HCT116 (cell line): ENCODE results near the gene KRTAP1-4. TPM values are rescaled to one million over a fixed set of nuclear protein-coding genes. Genes with fewer than 3 reads are reported as not detected.
"Not testable (repeated sequence)": the region's sequence is repeated elsewhere in the genome, so short reads cannot be mapped to it uniquely, and the experiment has no call there.

Experiments used
- ATAC-seq: fragments of 200-7000 bp; cut with Tn5 transposase; 2 replicates; pipeline ENCODE4 v1.9.1; 2020; ENCODE audit warnings: mild to moderate bottlenecking, moderate library complexity
- BruUV-seq: library from RNA; stranded (reverse); fragments of 400-500 nt; replicated peaks from 2 replicates; lab custom pipeline; 2021; lab: Mats Ljungman, UMichigan
- CTCF ChIA-PET: fragments of 300-600 bp; sonication (Branson Sonifier 250); formaldehyde crosslinking; loops from one replicate; lab custom pipeline; 2021; ENCODE audit warnings: antibody characterized with exemption; lab: Charles Lee
- POLR2A ChIA-PET: fragments of 300-600, 350-600 bp; sonication (Branson Sonifier 250); formaldehyde crosslinking; loops from one replicate; lab custom pipeline; 2021; ENCODE audit warnings: antibody characterized with exemption; lab: Charles Lee
- RAD21 ChIA-PET, 2 experiments: fragments of 300-600 bp; sonication (Branson Sonifier 250); formaldehyde crosslinking; loops; one replicate each; lab custom pipeline; 2023; ENCODE audit warnings: low total read pairs in 2 of 2; ENCODE audit not compliant: uncharacterized antibody in 2 of 2, unreplicated experiment in 2 of 2, low non-redundant PET in 1 of 2; lab: Charles Lee
- DNase-seq: peaks from one replicate; pipeline ENCODE4 v3.0.0-alpha.2; 2010; ENCODE audit warnings: low read depth, low spot score
- H2AFZ ChIP-seq: fragments of 200-600 bp; shearing (Covaris generic), sonication (generic); 2 replicates; pipeline ENCODE4 v1.6.1; 2017; ENCODE audit warnings: low read depth, mixed run types, mixed read lengths, antibody characterized with exemption, low read length; ENCODE audit not compliant: poor library complexity, severe bottlenecking
- H3K27ac ChIP-seq: 2 replicates; pipeline ENCODE4 v1.5.1; 2012; ENCODE audit warnings: low read depth, low read length
- H3K27me3 ChIP-seq: fragments of 200-600 bp; sonication (generic); 2 replicates; pipeline ENCODE4 v1.6.1; 2016; ENCODE audit warnings: mixed run types, low read length, mixed read lengths; ENCODE audit not compliant: insufficient read depth
- H3K36me3 ChIP-seq, 2 experiments: fragments of 200-500 bp in 1 of 2; fragments of 200-600 bp in 1 of 2; sonication (Bioruptor generic) in 1 of 2; sonication (generic) in 1 of 2; 2 replicates each; pipeline versions ENCODE4 v1.5.1 to v1.6.1; 2014 to 2016; ENCODE audit warnings: low read length in 2 of 2, inconsistent platforms in 1 of 2, mixed read lengths in 1 of 2, mixed run types in 1 of 2; ENCODE audit not compliant: insufficient read depth in 2 of 2, control insufficient read depth in 1 of 2
- H3K4me1 ChIP-seq, 2 experiments: fragments of 200-600 bp in 1 of 2; sonication (generic) in 1 of 2; 2 replicates each; pipeline versions ENCODE4 v1.5.1 to v1.6.1; 2012 to 2017; ENCODE audit warnings: low read length in 2 of 2, inconsistent platforms in 1 of 2, mild to moderate bottlenecking in 1 of 2, mixed read lengths in 1 of 2, mixed run types in 1 of 2, moderate library complexity in 1 of 2; ENCODE audit not compliant: insufficient read depth in 2 of 2, control insufficient read depth in 1 of 2
- H3K4me2 ChIP-seq: fragments of 200-600 bp; sonication (generic); 2 replicates; pipeline ENCODE4 v1.6.1; 2017; ENCODE audit warnings: mixed run types, low read length, mixed read lengths
- H3K4me3 ChIP-seq, 2 experiments: fragments of 200-600 bp in 1 of 2; sonication (generic) in 1 of 2; replicated peaks in 1 of 2; 2 replicates each; pipeline ENCODE4 v1.5.1; 2011 to 2016; ENCODE audit warnings: low read length in 2 of 2, control low read depth in 1 of 2, low read depth in 1 of 2, mild to moderate bottlenecking in 1 of 2, mixed read lengths in 1 of 2, mixed run types in 1 of 2
- H3K79me2 ChIP-seq: fragments of 200-600 bp; sonication (generic); 2 replicates; pipeline ENCODE4 v1.6.1; 2017; ENCODE audit warnings: mild to moderate bottlenecking, mixed run types, low read length, moderate library complexity, mixed read lengths; ENCODE audit not compliant: insufficient read depth
- H3K9ac ChIP-seq: fragments of 200-600 bp; sonication (generic); 2 replicates; pipeline ENCODE4 v1.6.1; 2016; ENCODE audit warnings: low read length, mixed read lengths
- H3K9me2 ChIP-seq: fragments of 200-600 bp; sonication (generic), shearing (Covaris generic); 2 replicates; pipeline ENCODE4 v1.6.1; 2017; ENCODE audit warnings: mixed run types, mild to moderate bottlenecking, moderate library complexity; ENCODE audit not compliant: insufficient read depth
- H3K9me3 ChIP-seq, 2 experiments: fragments of 200-500 bp in 1 of 2; fragments of 200-600 bp in 1 of 2; sonication (Bioruptor generic) in 1 of 2; sonication (generic) in 1 of 2; 2 replicates each; pipeline ENCODE4 v1.6.1; 2014 to 2017; ENCODE audit warnings: low read length in 2 of 2, mixed read lengths in 2 of 2, inconsistent platforms in 1 of 2, low read depth in 1 of 2, mild to moderate bottlenecking in 1 of 2, mixed run types in 1 of 2, moderate library complexity in 1 of 2; ENCODE audit not compliant: control insufficient read depth in 1 of 2, insufficient read depth in 1 of 2
- H4K20me1 ChIP-seq: fragments of 200-600 bp; sonication (generic), shearing (Covaris generic); 2 replicates; pipeline ENCODE4 v1.6.1; 2017; ENCODE audit warnings: mixed run types, mild to moderate bottlenecking, moderate library complexity; ENCODE audit not compliant: insufficient read depth
- CBX3 ChIP-seq: IDR thresholded peaks from 2 replicates; pipeline ENCODE4 v1.6.1; 2012; ENCODE audit warnings: low read depth
- CEBPB ChIP-seq: IDR thresholded peaks from 2 replicates; pipeline ENCODE4 v1.6.1; 2012; ENCODE audit warnings: low read depth
- EZH2phosphoT487 ChIP-seq: fragments of 200-600 bp; IDR thresholded peaks from 2 replicates; pipeline ENCODE4 v1.6.1; 2018; ENCODE audit warnings: antibody characterized with exemption, borderline replicate concordance
- FOSL1 ChIP-seq: IDR thresholded peaks from 2 replicates; pipeline ENCODE4 v1.6.1; 2012; ENCODE audit warnings: low read depth
- JUND ChIP-seq: IDR thresholded peaks from 2 replicates; pipeline ENCODE4 v1.6.1; 2012
- POLR2A ChIP-seq: IDR thresholded peaks from 2 replicates; pipeline ENCODE4 v1.7.0; 2011; ENCODE audit warnings: borderline replicate concordance; ENCODE audit not compliant: insufficient read depth, insufficient read length; ENCODE audit errors: extremely low read depth
- POLR2AphosphoS5 ChIP-seq: IDR thresholded peaks from 2 replicates; pipeline ENCODE4 v1.6.1; 2011; ENCODE audit warnings: mild to moderate bottlenecking, low read depth, low read length, moderate library complexity
- RAD21 ChIP-seq: IDR thresholded peaks from 2 replicates; pipeline ENCODE4 v1.6.1; 2012; ENCODE audit warnings: low read depth, mild to moderate bottlenecking
- REST ChIP-seq: IDR thresholded peaks from 2 replicates; pipeline ENCODE4 v1.6.1; 2012; ENCODE audit warnings: low read depth
- SIN3A ChIP-seq: IDR thresholded peaks from 2 replicates; pipeline ENCODE4 v1.6.1; 2012; ENCODE audit warnings: low read depth
- intact Hi-C: fragments of 100-400 bp; cut with micrococcal nuclease; formaldehyde crosslinking; loops from 2 replicates; pipeline ENCODE4 v1.10.0; 2022
- total RNA-seq: library from RNA; stranded (reverse); gene quantifications from one replicate; pipeline ENCODE4 v1.2.1, GENCODE V29; 2021; ENCODE audit not compliant: unreplicated experiment
- TF ChIP-seq, protein P1 (sequence below): IDR thresholded peaks from 2 replicates; pipeline ENCODE4 v1.6.1; 2012
- TF ChIP-seq, protein P2 (sequence below): IDR thresholded peaks from 2 replicates; pipeline ENCODE4 v1.6.1; 2011; ENCODE audit warnings: mild to moderate bottlenecking, low read length, moderate library complexity; ENCODE audit not compliant: insufficient replicate concordance; ENCODE audit errors: extremely low read depth
- TF ChIP-seq, protein P3 (sequence below): IDR thresholded peaks from 2 replicates; pipeline ENCODE4 v1.6.1; 2012

The KRTAP1-4 gene
- total RNA-seq, 1 experiment from 2014 or later: not detected

- POLR2A ChIA-PET, H3K27ac ChIP-seq, H3K4me2 ChIP-seq, BruUV-seq, H3K4me3 ChIP-seq, H3K9ac ChIP-seq, H4K20me1 ChIP-seq, RAD21 ChIA-PET, intact Hi-C loops, ATAC-seq, DNase-seq, H3K27me3 ChIP-seq, H3K9me2 ChIP-seq, CTCF ChIA-PET, H3K79me2 ChIP-seq: not testable (repeated sequence)
- peaks cover 15 to 16% of the 10 kb centered on the region in 2 experiments; a peak in 2 of 4 replicates for H3K4me1 ChIP-seq
- peak within 1 kb of the TSS; percentile 35 for H2AFZ ChIP-seq
- peaks cover 0 to 12% of the 10 kb centered on the region in 2 experiments; a peak in 1 of 4 replicates for H3K9me3 ChIP-seq
- TF ChIP-seq RAD21: peak; percentile 17; the same call in 1 of the 2 replicates
- H3K36me3 ChIP-seq: peaks cover 0 to 11% of the 10 kb centered on the region in 2 experiments; a peak in 1 of 4 replicates
These were observed 11.0 kb upstream of the KRTAP1-4 start, which contains the start of gene KRTAP1-1 for GRCh38 chr17:41040783-41041571. TSS of gene KRTAP1-1 (minus strand) at chr17:41041450. CDS start at chr17:41041397, 53 bp downstream.

DNA sequence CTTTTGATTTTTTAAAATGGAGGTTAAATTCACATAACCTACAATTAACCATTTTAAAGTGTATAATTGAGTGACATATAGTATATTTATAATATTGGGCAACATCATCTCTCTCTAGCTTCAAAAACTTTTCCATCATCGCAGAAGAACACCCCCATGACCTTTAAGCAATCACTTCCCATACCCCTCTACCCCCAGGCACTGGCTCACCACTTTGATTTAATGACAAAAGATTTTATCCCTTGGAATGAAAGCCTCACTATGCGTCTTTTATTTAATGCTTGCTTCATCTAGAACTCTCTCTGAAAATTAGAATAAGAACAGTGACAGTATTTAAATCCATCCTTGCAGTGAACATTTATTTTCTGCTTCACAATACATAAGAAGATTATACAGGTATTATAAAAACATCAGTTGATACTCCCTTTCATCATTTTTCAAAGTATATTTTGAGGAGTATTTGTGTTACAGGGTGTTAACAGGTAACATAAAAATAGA is 7.9 kb upstream of the KRTAP1-4 start:
- BruUV-seq: no TSS peak
- RAD21 ChIA-PET: no interaction called here
- Histone ChIP-seq H2AFZ (no peak overlapping the region), H3K4me2 (no peak overlapping the region), H3K27me3 (no peaks in the 10 kb centered on the region), H3K4me1 (peaks cover 15 to 18% of the 10 kb centered on the region in 2 experiments; a peak in 2 of 4 replicates), H3K9me3 (0 out of 4 replicates have a peak, but pooled peaks cover 0 to 12% of the 10 kb centered on the region in 2 experiments), H3K4me3 (no peak overlapping the region), H3K9me2 (no peaks in the 10 kb centered on the region), H3K79me2 (no peaks in the 10 kb centered on the region), H3K27ac (no peak overlapping the region), H4K20me1 (no peaks in the 10 kb centered on the region), H3K9ac (no peak overlapping the region), H3K36me3 (peaks cover 0 to 5% of the 10 kb centered on the region in 2 experiments; a peak in 1 of 4 replicates)
- POLR2A ChIA-PET: no interaction called here
- ATAC-seq: no peak
- intact Hi-C loops: no loop called here
- no peak for DNase-seq
- CTCF ChIA-PET: no interaction called here
- TF ChIP-seq EZH2phosphoT487 (no peak), RAD21 (no peak), POLR2AphosphoS5 (no peak), POLR2A (no peak), CBX3 (no peak), CEBPB (no peak), FOSL1 (no peak), SIN3A (no peak), JUND (no peak), REST (no peak)
- TF ChIP-seq, protein P1, sequence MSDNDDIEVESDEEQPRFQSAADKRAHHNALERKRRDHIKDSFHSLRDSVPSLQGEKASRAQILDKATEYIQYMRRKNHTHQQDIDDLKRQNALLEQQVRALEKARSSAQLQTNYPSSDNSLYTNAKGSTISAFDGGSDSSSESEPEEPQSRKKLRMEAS: no peak
- TF ChIP-seq, protein P2, sequence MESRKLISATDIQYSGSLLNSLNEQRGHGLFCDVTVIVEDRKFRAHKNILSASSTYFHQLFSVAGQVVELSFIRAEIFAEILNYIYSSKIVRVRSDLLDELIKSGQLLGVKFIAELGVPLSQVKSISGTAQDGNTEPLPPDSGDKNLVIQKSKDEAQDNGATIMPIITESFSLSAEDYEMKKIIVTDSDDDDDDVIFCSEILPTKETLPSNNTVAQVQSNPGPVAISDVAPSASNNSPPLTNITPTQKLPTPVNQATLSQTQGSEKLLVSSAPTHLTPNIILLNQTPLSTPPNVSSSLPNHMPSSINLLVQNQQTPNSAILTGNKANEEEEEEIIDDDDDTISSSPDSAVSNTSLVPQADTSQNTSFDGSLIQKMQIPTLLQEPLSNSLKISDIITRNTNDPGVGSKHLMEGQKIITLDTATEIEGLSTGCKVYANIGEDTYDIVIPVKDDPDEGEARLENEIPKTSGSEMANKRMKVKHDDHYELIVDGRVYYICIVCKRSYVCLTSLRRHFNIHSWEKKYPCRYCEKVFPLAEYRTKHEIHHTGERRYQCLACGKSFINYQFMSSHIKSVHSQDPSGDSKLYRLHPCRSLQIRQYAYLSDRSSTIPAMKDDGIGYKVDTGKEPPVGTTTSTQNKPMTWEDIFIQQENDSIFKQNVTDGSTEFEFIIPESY: no peak
- TF ChIP-seq, protein P3, sequence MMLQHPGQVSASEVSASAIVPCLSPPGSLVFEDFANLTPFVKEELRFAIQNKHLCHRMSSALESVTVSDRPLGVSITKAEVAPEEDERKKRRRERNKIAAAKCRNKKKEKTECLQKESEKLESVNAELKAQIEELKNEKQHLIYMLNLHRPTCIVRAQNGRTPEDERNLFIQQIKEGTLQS: no peak
